Non-pigmented ciliary epithelial cell (primary cell): ENCODE data around the gene CDH11.

Source experiments
- DNase-seq: peaks from one replicate; pipeline ENCODE4 v3.0.0-alpha.2; 2010; ENCODE audit warnings: low read depth

Gene CDH11

GRCh38 chr16:65116818-65117430 is 4.9 kb downstream of the CDH11 start:
- no peak for DNase-seq

- DNase-seq = no peak
These were observed 5.6 kb downstream of the CDH11 start for GRCh38 chr16:65116216-65116615.

GRCh38 chr16:65114527-65114926 is 7.3 kb downstream of the CDH11 start:
- DNase-seq = no peak

DNA sequence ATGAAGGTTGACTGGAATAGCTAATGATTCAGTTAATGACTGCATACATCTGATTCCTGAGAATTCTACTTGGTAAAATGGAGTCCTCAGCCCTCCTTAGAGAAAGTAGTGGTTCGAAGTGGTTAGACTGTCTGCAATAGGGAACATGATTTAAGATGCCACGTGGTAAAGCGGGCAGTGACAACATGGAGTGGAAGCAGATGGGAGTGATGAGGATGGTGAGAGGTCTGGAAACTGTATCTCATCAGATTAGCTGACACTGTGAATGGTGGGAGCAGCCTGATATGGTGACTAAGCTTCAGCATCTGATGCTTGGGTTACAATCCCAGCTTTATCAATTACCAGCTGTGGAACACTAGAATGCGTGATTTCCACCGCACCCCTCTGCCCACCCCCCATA is 8.4 kb downstream of the CDH11 start:
- DNase-seq = no peak

DNA sequence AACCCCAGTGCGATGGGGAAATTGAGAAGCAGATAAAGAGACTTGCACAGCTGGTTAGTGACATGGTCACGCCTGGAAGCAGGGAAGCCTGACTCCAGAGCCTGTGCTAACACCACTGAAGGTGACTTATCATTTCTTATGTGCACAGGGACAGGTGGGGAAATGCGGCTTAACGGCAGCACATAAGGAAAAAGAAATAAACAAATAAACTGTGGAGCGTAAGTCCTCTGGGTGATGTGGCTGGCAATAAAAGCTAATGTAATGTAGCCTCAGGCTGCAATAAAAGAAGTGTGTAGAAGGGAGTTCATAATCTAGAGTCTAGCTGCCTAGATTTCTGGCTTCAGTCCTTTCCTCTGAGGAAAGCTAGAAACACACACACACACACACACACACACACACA is 10.6 kb downstream of the CDH11 start:
- DNase-seq = no peak

- DNase-seq = no peak
These were observed 15.1 kb downstream of the CDH11 start for GRCh38 chr16:65106757-65107156.

DNA sequence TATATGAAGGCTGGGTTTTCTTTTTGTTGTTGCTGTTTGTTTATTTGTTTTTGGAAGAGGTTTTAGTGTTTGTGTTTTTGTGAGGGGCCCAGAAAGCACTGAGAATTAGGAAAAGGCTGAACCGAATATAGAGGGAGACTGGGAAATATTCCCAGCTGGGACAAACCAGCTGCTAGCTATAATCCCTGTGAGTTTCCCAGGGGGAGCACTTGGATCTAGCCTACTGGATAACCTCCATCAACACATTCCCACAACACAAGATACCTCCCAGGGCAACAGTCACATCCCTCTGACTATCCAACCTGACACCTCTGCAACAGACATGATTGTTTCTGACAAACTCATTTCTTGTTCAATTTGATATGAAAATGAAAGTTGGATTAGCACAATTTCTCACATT is 16.7 kb downstream of the CDH11 start:
- no peak for DNase-seq

- no peak for DNase-seq
These were observed 17.4 kb downstream of the CDH11 start for GRCh38 chr16:65104471-65104870.

GRCh38 chr16:65102326-65102725 is 19.5 kb downstream of the CDH11 start:
- DNase-seq = no peak

- DNase-seq = no peak
These were observed 20.9 kb downstream of the CDH11 start for GRCh38 chr16:65101009-65101408.

DNA sequence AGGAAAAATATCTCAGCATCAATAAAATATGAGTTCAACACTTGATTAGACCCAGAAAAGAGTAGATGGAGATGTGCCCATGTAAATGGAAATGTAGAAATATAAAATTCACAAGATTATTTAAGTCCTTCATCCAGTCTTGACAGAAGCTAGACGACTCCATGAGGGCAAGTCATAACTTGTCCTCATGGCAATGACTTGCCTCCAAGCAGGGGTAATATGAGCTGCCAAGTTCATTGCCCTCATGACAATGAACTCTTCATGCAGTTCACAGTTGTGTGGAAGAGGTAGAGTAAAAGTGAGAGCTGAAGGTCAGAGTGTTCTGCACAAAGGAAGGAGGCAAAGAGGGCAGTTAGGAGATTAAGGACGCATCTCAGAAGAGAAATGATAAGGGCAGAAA is 22.3 kb downstream of the CDH11 start:
- no peak for DNase-seq

DNA sequence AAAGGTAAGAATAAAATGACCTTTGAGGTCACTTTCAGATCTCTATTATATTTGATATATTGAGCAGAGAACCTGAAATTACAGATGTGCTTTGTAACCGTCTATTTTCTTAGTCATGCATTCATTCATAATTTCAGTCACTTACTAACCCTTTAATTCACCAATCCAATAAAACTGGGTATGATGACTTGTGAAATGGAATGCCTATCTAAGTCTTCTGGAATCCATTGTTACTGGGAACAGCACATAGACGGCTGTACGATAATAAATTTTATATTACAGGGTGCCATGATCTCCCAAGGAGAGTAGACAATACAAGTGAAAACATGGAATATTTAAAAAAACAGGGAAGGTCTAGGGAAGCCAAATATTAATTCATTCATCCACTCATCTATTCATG is 22.9 kb downstream of the CDH11 start:
- DNase-seq = no peak

- no peak for DNase-seq
These were observed 24.6 kb downstream of the CDH11 start for GRCh38 chr16:65097296-65097695.

DNA sequence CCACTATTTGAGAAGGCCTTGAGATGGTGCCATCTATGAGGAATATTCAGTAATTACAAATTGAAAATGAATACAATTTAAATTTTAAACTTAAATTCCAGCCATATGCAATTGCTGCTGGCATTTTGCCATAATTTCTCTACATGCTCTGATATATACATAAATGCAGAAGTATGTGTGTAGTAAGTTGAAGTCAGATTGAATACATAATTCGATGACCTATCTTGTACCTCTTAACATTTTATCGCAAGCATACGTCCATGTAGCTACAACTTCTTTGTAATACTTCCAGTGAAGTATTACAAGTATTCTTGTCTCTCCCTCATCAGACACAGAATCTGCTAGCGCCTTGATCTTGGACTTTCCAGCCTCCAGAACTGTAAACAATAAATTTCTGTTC is 26.0 kb downstream of the CDH11 start:
- no peak for DNase-seq

DNA sequence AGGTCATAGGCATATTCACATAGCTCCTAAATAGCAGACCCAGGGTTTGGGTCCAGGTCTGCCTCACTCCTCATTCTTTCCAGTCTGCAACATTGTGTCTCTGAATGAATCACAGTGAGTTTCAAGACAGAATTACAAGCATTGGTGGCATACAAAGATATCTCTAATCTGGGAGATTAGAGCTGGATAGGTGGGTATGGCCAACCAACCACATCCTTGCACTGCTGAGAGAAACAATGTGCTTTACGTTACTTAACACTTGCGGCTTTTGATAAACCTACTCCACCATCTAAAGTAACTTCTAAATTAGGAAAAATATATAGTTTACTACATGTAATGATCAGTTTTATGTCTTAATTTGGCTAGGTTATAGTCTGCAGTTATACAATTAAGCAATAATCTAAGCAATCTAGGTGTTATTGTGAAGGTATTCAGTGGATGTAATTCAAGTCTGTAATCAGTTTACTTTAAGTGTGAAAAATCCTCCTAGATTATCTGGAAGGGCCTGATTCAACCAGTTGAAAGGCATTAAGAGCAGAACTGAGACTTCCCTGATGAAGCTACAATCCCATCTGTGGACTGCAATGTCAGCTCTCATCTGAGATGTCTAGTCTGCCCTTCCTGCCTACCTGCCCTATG is 26.7 kb downstream of the CDH11 start:
- no peak for DNase-seq

GRCh38 chr16:65094009-65094408 is 27.9 kb downstream of the CDH11 start:
- no peak for DNase-seq

DNA sequence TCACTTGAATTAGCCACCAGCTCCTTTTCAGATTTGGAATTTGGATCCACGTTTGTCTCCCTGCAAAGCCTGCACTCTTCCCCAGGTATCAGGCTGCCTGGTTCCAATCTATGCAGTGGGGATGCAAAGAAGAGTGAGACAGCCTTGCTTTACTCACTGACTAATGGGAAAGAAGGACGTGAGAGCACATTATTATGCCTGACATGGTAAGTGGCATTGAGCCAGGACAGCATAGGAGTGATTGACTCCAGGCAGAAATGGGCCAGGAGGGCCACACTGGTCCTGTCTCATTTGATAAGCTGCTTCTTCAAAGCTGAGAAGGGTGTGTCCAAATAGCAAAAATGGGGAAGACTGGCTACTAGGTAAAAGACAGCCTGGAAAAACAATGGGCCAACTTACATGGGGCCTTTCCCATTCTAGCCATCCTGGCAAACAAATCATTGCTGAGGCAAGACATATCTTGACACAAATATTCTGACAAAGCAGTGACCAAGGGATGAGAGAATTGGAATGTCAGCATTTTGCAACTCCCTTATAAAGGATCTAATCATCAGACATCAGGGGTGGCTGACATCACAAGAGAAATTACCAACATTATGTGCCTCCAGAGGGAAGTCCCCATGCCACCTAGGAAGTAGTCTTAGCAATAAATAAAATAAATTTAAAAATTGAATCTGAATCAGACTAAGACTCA is 38.6 kb downstream of the CDH11 start:
- DNase-seq = no peak

DNA sequence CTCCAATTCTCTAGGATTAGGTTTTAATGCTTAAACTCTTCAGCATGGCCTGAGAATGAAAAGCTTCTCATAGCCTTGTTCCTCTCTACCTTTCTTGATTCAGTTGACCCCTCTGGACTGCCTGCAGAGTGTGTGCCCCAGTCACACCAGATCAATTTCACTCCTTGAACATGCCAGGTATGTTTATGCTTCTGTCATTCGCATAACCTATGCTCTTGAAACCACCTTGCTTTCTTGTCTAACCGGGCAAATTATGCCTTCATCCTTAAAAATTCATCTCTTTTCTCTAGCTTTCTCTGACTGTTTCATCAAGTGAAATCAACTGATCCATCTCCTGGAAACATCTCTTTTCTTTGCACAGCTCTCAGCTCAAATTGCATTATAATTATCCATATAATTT is 42.3 kb downstream of the CDH11 start:
- no peak for DNase-seq

- DNase-seq = no peak
These were observed 44.7 kb downstream of the CDH11 start for GRCh38 chr16:65077181-65077580.

DNA sequence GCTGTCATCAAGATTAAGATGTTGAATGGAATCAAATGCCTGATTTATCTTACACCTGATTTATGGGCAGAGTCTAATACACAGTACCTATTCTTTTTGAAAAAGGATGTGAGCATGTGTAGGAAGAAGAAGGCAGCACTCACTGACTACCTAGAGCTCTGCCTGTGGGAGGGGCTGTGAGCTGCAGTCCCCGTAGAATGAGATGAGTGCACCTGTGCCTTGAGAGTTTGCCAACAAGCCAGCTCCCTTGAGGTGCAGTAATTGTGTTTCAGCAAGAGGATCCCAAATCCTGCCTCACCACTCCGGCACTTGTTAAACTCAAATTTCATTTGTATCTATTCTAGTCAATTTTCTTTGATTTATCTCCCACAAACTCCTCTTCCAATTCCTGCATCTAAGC is 46.0 kb downstream of the CDH11 start:
- no peak for DNase-seq

- DNase-seq = no peak
These were observed 50.2 kb downstream of the CDH11 start for GRCh38 chr16:65071433-65072311.

- peak; percentile 96 for DNase-seq
These were observed 50.9 kb downstream of the CDH11 start for GRCh38 chr16:65070831-65071432.
